ENCODE results near the gene ARHGAP23. TPM values are rescaled to one million over a fixed set of nuclear protein-coding genes. Genes with fewer than 3 reads are reported as not detected.

The ARHGAP23 gene, protein sequence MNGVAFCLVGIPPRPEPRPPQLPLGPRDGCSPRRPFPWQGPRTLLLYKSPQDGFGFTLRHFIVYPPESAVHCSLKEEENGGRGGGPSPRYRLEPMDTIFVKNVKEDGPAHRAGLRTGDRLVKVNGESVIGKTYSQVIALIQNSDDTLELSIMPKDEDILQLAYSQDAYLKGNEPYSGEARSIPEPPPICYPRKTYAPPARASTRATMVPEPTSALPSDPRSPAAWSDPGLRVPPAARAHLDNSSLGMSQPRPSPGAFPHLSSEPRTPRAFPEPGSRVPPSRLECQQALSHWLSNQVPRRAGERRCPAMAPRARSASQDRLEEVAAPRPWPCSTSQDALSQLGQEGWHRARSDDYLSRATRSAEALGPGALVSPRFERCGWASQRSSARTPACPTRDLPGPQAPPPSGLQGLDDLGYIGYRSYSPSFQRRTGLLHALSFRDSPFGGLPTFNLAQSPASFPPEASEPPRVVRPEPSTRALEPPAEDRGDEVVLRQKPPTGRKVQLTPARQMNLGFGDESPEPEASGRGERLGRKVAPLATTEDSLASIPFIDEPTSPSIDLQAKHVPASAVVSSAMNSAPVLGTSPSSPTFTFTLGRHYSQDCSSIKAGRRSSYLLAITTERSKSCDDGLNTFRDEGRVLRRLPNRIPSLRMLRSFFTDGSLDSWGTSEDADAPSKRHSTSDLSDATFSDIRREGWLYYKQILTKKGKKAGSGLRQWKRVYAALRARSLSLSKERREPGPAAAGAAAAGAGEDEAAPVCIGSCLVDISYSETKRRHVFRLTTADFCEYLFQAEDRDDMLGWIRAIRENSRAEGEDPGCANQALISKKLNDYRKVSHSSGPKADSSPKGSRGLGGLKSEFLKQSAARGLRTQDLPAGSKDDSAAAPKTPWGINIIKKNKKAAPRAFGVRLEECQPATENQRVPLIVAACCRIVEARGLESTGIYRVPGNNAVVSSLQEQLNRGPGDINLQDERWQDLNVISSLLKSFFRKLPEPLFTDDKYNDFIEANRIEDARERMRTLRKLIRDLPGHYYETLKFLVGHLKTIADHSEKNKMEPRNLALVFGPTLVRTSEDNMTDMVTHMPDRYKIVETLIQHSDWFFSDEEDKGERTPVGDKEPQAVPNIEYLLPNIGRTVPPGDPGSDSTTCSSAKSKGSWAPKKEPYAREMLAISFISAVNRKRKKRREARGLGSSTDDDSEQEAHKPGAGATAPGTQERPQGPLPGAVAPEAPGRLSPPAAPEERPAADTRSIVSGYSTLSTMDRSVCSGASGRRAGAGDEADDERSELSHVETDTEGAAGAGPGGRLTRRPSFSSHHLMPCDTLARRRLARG (N-terminal part only)
- 326 and 391 TPM in 2 replicates for total RNA-seq (2014; rRNA removed; shearing (Covaris generic))

DNA sequence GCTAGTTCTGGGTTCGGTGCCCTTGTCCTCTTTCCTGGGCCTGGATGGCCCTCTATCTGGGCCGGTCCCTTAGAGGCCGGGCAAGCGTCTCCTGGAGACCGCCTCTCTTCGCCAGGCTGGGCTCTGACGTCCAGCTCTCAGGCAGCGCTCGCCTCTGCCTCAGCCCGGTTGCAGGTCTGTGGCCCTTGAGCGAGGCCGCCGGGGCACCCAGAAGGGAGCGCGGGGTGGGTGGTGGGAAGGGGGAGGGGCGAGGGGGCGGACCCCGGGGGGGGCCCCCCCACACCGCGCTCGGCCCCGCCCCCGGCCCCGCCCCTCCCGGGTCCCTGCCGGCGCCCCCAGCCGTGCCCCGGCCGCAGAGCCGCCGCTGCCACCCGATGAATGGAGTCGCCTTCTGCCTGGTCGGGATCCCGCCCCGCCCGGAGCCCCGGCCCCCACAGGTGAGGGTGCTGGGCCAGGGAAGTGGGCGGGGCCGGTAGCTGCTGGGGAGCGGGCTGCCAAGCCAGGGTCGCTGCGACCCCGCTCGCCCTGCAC lies at the start of gene ARHGAP23:
ARHGAP23 (plus strand) TSS at position 353 of the 531 bp plus-strand sequence; CDS start at position 375, 22 bp downstream.
- DNase-seq (ENCODE audit: low spot score) = peak; percentile 95

DNA sequence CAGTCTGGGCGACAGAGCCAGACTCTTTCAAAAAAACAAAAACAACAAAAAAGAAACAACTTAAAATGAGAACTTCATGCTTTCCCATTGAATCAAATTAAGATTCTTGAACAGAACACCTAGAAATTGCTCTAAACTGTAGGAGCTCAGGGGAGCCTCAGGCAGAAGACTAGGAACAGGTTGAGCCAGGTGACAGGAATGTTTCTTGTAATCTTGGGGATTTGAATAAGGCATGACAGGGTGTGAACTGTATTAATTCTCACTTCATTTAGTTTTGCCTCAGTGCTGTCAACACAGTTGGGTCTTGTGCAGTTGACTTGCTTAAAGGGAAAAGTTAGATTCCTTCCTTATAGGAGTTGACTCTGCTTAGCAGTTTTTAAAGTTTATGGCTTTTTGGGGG lies 48.8 kb upstream of the ARHGAP23 start:
- DNase-seq (ENCODE audit: low spot score) = no peak

DNA sequence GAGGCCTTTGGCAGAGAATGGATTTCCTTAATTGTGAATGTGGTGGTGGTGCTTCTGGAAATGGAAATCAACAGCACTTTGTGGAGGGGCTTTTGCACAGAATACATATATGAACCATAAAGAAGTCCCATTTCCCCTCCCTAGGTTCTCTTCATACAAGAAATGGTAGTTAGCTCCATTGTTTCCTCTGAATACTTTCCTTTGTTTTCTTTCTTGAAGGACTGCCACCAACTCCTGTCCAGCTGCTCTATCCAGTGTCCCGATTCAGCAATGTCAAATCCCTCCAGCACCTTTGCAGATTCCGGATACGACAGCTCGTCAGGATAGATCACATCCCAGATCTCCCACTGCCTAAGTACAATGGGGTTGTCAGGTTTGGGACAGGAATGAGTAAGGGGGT lies 33.2 kb upstream of the ARHGAP23 start:
- no peak for DNase-seq (ENCODE audit: low spot score)

DNA sequence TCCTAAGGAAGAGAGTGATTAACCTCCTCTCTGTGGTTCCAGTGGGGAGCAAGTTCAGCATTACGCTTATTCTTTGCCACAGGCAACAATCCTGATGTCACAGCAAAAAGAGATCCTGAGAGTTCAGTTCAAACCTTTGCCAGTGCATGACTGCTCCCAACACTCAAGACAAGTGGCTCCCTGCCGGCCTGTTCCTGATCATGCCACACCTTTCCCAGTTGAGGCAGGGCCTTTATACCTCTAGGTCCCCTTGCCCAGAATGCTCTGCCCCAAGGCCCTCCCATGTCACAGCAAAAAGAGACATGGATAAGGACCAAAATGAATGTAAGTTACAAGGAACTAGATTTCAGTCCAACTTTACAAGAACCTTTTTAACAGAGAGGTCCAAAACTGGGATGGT lies 31.0 kb upstream of the ARHGAP23 start:
- DNase-seq (ENCODE audit: low spot score) = no peak

DNA sequence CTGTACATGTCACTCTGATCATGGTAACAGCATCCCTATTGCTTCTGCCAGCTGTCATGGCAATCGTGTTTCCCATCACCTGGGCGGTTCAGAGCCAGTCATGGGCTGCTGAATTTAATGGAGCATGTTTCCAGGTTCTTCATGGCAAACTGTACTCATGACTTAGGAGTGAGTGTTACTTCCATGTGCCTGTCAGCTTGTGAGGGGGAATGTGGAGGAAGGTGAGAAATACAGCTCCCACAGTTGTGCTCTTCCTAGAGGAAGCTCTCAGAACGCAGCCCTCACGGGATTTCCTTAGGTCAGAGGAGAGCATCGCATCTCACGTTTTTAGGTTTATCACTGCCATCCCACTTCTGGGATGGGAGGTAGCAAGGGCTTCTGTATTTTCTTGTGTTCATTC lies 28.0 kb upstream of the ARHGAP23 start:
- DNase-seq (ENCODE audit: low spot score) = no peak

DNA sequence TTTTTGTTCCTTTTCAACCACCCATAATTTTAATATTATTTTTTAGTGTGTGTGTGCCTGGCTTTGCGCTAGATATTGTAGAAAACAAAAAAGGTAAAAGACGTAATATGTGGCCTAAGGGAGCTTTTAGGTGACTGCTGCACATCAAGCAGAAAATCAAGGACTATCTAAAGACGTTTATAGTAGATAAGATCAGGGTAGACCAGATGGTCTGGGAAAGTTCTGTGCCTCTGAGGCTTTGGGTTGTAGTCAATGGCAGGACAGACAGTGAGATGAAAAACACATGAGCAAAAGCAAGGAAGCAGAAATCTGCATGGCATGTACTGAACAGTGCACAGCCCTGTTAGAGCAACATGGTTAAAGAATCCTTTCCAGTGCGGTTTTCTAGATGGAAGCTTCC lies 26.8 kb upstream of the ARHGAP23 start:
- no peak for DNase-seq (ENCODE audit: low spot score)

DNA sequence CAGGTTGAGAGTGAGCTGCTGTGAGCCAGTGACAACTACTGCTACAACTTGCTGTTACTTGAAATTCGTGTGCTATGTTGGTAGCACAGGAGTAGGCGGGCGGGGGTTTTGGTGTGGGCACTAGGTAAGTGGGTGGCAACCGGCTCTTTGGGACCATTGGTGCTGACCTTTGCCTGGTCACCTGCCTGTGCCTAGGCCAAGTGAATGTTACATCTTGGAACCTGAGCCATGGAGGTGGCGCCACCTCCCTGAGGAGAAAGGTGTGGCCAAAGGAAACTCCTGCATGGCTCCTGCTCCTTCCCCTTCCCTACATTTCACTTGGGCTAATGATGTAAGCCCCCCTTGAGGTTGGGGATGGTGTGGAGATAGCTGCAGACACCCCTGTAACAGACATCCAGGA lies 25.4 kb upstream of the ARHGAP23 start:
- no peak for DNase-seq (ENCODE audit: low spot score)

DNA sequence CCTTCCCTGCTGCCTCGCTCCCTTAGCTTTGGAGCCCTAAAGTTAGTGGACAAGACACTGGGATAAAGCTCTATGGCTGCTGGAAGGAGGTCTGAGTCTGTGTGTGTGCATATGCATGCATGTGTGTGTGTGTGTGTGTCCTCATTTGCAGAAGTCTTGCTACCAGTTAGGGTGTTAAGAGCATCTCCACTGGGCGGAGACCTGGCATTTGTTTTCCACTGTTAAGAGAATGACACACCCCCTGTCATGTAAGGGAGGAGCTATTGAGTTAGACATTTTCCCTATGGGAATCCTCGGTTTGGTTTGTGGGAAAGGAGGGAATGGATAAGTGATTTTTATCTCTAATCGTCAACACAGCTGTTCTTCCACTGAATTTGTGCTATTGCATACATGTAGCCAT lies 24.8 kb upstream of the ARHGAP23 start:
- peak; percentile 48 for DNase-seq (ENCODE audit: low spot score)

DNA sequence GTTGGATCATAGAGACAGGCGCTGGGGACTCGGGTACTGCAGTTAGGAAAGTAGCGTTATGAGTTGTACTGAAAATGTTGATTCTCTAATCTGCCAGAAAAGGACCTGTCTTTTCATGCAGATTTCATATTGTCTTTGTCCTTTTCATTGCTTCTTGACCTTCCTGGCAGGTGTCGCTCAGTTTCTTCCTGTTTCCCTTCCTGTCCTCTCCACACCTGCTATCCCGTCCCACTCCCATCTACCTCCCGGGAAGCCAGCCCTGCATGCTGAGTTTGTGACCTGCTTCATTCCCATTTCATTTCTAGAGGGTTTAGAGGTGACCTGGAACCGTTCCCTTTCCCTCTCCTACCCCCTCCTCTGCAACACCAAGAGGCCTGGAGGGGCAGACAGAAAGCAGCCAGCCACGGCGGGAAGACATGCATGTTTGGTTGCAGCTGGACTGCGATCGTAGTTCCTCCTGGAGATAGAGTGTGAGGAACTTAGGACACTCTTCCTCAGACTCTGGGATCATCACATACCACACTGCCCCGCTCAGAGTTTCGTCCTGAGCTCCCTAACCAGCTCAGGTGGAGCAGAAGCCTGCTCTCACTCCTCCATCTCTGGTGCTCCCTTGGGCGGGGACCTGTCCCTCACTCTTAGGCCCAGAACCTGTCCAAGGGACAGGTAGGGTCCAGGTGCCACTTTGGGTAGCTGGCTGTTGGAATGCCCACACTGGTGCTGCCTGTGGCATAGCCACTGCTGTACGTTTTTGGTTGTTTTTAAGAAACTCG lies 23.9 kb upstream of the ARHGAP23 start:
- DNase-seq (ENCODE audit: low spot score) = no peak

DNA sequence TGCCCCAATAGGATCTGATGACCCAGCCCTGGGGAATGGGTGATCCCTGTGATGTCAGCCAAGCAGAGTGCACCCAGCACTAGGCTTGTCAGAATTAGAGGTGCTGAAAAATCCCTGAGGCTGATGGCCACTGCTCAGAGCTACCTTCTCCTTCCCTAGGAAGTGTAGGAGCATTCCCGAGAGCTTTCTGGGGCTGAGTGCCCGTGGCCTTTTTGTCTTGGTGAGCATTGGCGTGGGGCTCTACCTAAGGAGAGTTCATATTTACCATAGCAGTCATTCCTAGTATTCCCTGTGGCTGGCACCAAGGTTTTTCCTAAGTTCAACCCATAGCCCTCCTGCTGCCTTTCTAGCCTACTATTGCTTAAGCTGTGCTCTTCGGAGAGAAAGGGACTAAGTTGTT lies 22.6 kb upstream of the ARHGAP23 start:
- no peak for DNase-seq (ENCODE audit: low spot score)

DNA sequence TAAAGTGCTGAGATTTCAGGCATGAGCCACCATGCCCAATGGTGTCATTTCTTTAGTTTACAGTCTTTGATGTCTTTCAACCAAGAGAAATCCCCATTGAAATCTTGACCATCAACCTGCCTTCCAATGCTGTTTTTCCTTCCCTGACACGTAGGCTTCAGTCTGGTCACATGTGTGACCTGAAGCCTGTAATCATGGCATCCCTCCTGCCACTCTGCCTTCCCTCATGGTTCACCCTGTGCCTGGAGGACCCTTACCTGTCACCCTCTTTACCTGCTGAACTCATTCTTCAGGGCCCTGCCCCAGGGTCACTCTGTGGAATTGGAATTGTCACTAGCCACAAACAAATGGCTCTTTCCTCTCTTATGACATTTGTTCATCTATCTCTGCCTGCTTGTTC lies 18.1 kb upstream of the ARHGAP23 start:
- no peak for DNase-seq (ENCODE audit: low spot score)

DNA sequence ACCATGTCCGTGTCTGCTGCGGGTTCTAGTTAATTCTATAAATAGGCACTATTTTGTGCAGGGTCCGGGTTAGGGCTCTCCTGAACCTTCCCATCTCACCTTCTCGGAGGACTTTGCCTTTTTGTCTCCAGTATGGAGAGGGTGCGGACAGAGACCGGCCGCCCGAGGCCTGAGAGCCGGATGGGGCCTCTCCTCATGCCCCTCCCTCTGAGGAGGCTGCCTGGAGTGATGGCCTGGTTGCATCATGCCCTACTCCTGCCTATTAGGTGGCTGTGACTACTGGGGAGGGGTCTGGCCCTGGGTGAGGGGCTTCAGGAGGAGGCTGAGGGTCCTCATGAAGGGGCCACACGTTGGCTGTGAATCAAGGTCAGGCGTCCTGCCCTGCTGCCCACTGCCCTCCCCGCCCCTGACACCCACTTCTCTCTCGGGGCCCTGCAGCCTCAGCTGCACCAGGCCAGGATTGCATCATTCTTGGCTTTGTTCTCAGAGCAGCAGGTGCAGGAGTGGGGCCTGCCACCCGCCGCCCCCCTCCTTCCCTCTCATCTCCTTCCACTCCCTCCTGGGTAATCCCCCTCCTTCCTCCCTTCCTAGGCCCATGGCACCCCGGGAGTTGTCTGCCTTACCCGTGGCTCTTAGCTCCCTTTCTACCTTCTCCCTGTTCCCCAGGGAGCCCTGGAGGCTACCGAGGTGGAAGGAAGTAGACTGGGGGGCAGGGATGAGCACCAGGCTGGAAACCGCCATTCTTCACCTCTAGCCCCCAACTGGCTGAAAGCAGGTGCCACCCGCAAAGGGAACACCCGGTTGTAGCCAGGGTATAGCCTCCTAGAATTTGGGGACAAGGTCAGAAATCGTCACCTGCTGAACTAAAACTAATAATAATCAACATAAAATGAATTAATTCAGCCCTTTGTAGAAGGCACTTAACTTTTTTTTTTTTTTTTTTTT lies 12.7 kb upstream of the ARHGAP23 start:
- DNase-seq (ENCODE audit: low spot score) = peak; percentile 70

DNA sequence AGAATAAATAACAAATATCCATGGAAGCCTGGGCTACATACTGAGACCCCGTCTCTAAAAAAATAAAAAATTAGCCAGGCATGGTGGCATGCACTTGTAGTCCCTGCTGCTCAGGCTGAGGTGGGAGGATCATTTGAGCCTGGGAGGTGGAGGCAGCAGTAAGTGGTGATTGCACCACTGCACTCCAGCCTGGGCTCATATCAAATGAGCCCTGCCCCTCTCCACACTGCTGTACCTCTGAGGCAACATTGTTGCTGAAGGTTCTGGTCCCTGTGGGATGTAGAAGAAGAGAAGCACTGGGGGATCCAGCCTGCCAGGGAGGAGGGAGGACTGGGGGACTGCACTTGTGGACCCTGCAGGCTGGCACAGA lies 11.4 kb upstream of the ARHGAP23 start:
- DNase-seq (ENCODE audit: low spot score) = no peak

DNA sequence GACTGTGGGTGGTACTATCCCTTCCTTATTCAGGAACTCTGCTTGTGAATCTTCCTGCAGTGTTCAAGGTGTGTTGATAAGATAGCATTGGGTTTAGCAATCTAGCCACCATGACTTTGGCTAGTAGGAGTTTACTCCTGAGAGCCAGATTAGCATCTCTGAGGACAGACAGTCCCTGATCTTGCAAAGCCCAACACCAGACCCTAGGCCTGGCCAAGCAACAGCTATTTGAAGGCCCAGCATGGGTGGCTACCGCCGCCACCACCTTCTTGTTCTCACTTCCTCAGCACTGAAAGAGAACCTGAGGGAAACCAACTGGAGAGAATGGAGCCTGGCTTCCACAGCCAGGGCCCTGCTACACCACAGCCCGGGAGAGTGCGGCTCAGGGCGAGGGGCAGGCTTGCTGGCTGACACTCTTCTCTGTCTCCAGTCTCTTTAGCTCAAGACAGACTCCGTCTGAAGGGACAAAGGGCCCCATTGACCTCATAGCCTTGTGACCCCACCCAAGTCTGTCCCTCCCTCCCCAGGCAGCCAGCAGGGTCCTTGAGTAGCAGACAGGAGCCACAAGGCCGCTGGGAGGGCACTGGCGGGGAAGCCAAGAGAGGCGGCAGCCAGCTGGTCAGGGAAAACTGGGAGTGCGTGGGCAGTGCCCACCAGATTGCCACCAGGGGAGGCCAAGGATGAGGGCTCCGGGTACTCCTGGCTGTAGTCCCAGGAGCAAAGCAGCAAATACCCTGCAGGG lies 10.9 kb upstream of the ARHGAP23 start:
- no peak for DNase-seq (ENCODE audit: low spot score)

DNA sequence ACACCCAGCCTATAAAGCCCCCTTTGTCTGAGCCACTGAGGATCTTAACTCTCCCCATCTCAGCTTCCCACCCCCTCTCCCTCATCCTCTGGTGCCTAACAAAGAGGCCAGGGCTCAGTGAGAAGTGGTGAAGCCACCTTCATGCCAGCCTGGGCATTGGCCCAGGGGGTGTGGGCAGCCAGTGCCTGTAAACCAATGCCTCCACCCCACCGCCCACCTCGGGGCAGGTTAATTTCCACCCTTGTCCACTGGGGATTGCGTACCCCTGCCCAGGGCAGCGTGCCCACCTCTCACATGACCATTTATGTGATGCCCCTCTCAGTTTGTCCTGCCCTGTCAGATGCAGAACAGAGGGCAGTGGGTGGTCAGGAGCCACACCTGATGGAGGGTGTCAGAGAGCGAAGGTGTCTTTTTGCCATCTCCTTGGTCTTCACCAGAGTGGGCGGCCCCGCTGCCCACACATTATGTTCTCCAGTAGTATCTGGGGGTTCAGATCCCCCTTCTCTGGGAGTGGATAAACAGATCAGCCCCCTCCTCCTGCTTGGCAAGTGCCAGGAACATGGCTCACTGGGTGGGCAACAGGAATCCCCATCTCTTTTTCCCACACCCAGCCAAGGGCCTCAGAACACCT lies 10.1 kb upstream of the ARHGAP23 start:
- DNase-seq (ENCODE audit: low spot score) = no peak

DNA sequence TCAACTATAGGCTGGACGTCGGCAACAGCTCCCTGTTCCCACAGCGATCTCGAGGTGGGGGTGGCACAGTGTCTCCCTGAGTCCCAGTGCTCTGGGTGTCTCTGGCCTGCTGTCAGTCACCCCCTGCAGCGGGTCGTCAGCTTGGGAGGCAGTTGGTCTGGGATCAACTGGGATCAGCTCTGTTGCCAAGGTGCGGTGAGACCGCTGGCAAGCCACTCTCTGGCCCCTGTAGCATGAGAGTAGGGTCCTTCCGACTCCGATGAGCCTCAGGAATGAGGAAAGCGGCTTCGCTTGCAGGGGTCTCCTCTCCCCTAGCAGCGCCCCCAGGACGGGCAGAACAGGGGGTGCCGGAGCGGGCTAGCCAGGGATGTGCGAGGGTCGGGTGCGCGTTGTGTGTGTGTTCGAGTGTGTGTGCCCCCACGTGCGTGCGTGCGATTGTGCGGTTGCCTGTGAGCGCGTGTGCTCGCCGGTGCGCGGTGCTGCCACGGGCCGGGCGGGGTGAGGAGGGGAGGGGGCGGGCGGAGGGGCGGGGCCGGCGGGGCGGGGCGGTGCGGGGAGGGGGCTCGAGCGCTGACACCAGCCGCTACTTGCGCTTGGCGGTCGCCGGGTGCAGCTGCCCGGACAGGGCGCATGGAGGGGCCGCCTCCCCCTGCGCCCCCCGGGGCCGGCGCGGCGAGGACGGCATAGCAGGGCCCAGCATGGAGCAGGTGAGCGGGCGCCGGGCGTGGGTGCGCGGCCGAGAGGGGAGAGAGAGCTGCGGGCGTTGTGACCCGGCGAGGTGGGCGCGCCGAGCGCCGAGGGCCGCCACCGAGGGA lies 9.4 kb upstream of the ARHGAP23 start:
- DNase-seq (ENCODE audit: low spot score) = no peak

DNA sequence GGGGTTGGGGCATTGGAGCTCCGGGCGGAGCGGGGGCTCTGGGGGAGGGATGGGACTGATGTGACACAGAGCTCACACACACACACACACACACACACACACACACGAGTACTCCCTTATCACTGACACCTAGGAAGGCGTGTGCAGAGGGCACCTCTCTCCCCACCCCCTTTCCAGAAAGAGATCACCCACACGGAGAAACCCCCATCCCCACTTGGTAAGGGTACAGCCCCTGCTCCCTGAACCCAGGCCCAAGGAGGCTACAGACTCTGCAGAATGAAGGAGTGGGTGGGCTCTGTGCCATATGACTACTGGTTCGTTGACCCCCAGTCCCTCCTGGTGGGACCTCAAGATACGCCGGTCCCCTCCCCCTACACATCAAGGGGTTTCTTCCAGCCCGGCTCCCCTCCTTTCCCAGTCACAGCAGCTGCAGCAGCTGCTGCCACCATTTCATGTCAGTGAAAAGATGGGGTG lies 8.7 kb upstream of the ARHGAP23 start:
- no peak for DNase-seq (ENCODE audit: low spot score)

All from HT-29 (cell line).